ENCODE data around the gene FILIP1.
"Not testable (repeated sequence)": the region's sequence is repeated elsewhere in the genome, so short reads cannot be mapped to it uniquely, and the experiment has no call there.

FILIP1 gene

GRCh38 chr6:75458895-75459294 is 34.7 kb downstream of the FILIP1 start:
- DNase-seq (ENCODE audit: low read depth, low spot score) = no peak
- H3K27ac ChIP-seq = no peak overlapping the region

- no peak for DNase-seq (ENCODE audit: low read depth, low spot score)
Measured at GRCh38 chr6:75450903-75451302, 42.7 kb downstream of the FILIP1 start.

GRCh38 chr6:75449630-75450206 is 43.9 kb downstream of the FILIP1 start:
- DNase-seq (ENCODE audit: low read depth, low spot score) = no peak
- no peak overlapping the region for H3K27ac ChIP-seq

More at GRCh38 chr6:75450903-75451302, 42.7 kb downstream of the FILIP1 start:
- H3K27ac ChIP-seq = no peak overlapping the region

- H3K27ac ChIP-seq = no peak overlapping the region
- DNase-seq (ENCODE audit: low read depth, low spot score) = peak; percentile 54
Measured at GRCh38 chr6:75446241-75446880, 47.2 kb downstream of the FILIP1 start.

- no peak overlapping the region for H3K27ac ChIP-seq
- DNase-seq (ENCODE audit: low read depth, low spot score) = no peak
Measured at GRCh38 chr6:75445738-75446137, 47.9 kb downstream of the FILIP1 start.

- DNase-seq (ENCODE audit: low read depth, low spot score) = no peak
- no peak overlapping the region for H3K27ac ChIP-seq
Measured at GRCh38 chr6:75444899-75445298, 48.7 kb downstream of the FILIP1 start.

GRCh38 chr6:75441883-75442282 is 51.7 kb downstream of the FILIP1 start:
- DNase-seq (ENCODE audit: low read depth, low spot score) = not testable (repeated sequence)

GRCh38 chr6:75441479-75441878 is 52.1 kb downstream of the FILIP1 start:
- not testable (repeated sequence) for DNase-seq (ENCODE audit: low read depth, low spot score)

More at GRCh38 chr6:75441883-75442282, 51.7 kb downstream of the FILIP1 start:
- not testable (repeated sequence) for H3K27ac ChIP-seq

GRCh38 chr6:75438442-75439116 is 55.0 kb downstream of the FILIP1 start:
- H3K27ac ChIP-seq = no peak overlapping the region
- DNase-seq (ENCODE audit: low read depth, low spot score) = no peak

More at GRCh38 chr6:75441479-75441878, 52.1 kb downstream of the FILIP1 start:
- H3K27ac ChIP-seq = not testable (repeated sequence)

- H3K27ac ChIP-seq = no peak overlapping the region
- DNase-seq (ENCODE audit: low read depth, low spot score) = no peak
Measured at GRCh38 chr6:75438013-75438431, 55.6 kb downstream of the FILIP1 start.

- DNase-seq (ENCODE audit: low read depth, low spot score) = no peak
- H3K27ac ChIP-seq = no peak overlapping the region
Measured at GRCh38 chr6:75437421-75437891, 56.1 kb downstream of the FILIP1 start.

- no peak for DNase-seq (ENCODE audit: low read depth, low spot score)
- no peak overlapping the region for H3K27ac ChIP-seq
Measured at GRCh38 chr6:75436869-75437268, 56.7 kb downstream of the FILIP1 start.

GRCh38 chr6:75432809-75433208 is 60.8 kb downstream of the FILIP1 start:
- DNase-seq (ENCODE audit: low read depth, low spot score); H3K27ac ChIP-seq: not testable (repeated sequence)

- no peak for DNase-seq (ENCODE audit: low read depth, low spot score)
- H3K27ac ChIP-seq = no peak overlapping the region
Measured at GRCh38 chr6:75431379-75431778, 62.2 kb downstream of the FILIP1 start.

GRCh38 chr6:75430631-75431325 is 62.8 kb downstream of the FILIP1 start:
- H3K27ac ChIP-seq = no peak overlapping the region
- DNase-seq (ENCODE audit: low read depth, low spot score) = no peak

GRCh38 chr6:75429061-75429703 is 64.4 kb downstream of the FILIP1 start:
- DNase-seq (ENCODE audit: low read depth, low spot score) = no peak

GRCh38 chr6:75428204-75428603 is 65.4 kb downstream of the FILIP1 start:
- DNase-seq (ENCODE audit: low read depth, low spot score) = no peak
- no peak overlapping the region for H3K27ac ChIP-seq

More at GRCh38 chr6:75429061-75429703, 64.4 kb downstream of the FILIP1 start:
- no peak overlapping the region for H3K27ac ChIP-seq

GRCh38 chr6:75427329-75427728 is 66.3 kb downstream of the FILIP1 start:
- H3K27ac ChIP-seq = no peak overlapping the region
- no peak for DNase-seq (ENCODE audit: low read depth, low spot score)

- peak; percentile 10 for DNase-seq (ENCODE audit: low read depth, low spot score)
- H3K27ac ChIP-seq = no peak overlapping the region
Measured at GRCh38 chr6:75424618-75425548, 68.7 kb downstream of the FILIP1 start.

All from epithelial cell of prostate (primary cell).